Activated naive CD4-positive, alpha-beta T cell treated with anti-CD3 and anti-CD28 coated beads, Interleukin-2, amount 50 U/mL, for 72 hours (primary cell): Measurements from ENCODE around the gene MAP3K10. TPM values are rescaled to one million over a fixed set of nuclear protein-coding genes. Genes with fewer than 3 reads are reported as not detected.
"Not testable (repeated sequence)": the region's sequence is repeated elsewhere in the genome, so short reads cannot be mapped to it uniquely, and the experiment has no call there.

ENCODE experiments used
- ATAC-seq, 2 donors: fragments of 150-1000 bp; cut with Tn5 transposase; 2 replicates each; pipeline ENCODE4 v1.10.0; 2021; ENCODE audit warnings: mild to moderate bottlenecking in 2 of 2, moderate library complexity in 2 of 2
- DNase-seq, 2 donors: peaks; one replicate each; pipeline ENCODE4 v3.0.0; 2021 to 2022; ENCODE audit warnings: low spot score in 2 of 2
- H3K27ac Mint-ChIP-seq, 2 donors: one replicate each; pipeline ENCODE4 v1.8.0; 2022; ENCODE audit warnings: mild to moderate bottlenecking in 2 of 2, mixed read lengths in 2 of 2
- H3K36me3 Mint-ChIP-seq, 2 donors: one replicate each; pipeline ENCODE4 v1.8.0; 2022; ENCODE audit warnings: mixed read lengths in 2 of 2
- H3K9me3 Mint-ChIP-seq, 2 donors: one replicate each; pipeline ENCODE4 v1.8.0; 2022; ENCODE audit warnings: mixed read lengths in 2 of 2
- total RNA-seq, 2 donors: library from RNA; stranded (reverse); gene quantifications; one replicate each; pipeline ENCODE4 v1.2.3, GENCODE V29; 2022

MAP3K10 gene
- total RNA-seq: 10 to 100 TPM; 11.1 to 11.6 TPM

DNA sequence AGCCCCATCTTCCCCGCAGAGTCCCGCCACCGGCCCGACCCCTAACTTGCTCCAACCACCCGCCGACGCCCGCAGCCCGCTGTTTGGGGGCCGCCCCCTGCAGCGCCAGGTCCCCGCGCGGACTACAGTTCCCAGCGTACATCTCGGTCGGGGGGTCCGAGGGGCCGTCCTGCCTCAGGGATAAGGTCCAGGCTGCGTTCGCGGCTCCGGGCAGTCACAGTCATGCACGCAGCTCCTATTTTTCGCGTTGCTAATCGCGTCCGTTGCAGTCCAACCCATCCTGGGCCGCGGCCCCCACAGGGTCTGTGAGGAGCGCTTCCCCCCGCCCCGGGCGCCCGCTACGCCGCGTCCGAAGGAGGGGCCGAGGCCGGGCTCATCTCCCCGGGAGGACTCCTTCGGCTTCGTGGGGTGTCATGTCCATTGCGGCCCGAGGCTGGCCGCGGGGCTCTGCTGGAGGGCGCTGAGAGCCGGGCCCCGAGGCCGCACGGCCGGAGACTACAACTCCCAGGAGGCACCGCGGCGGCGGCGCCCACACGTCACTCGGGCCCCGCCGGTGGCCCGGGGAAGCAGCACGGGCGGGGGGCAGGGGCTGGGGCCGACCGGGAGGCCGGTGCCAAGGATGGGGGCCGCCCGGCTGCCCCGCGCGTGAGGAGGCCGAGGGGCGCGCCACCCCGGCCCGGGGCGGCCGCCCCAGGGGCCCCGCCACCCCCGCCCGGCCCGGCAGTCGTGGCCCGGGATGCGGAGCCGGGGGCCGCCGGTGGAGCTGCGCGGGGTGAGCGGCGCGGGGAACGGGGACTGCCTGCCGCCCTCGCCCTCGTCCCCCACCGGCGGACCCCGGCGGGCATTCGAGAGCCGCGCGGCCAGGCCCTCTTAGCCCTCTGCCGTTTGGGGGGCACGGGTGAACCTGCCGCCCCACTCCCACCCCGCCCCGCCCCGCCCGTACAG lies at the start of gene MAP3K10:
Gene MAP3K10 (plus strand): TSS at position 536 of the 945 bp plus-strand sequence. CDS start 606 bp downstream, outside the sequence.
- no peaks in the 10 kb centered on the region for H3K36me3 Mint-ChIP-seq
- ATAC-seq (peak; percentile 80 to 90), DNase-seq (peak; percentile 77 to 82)
- H3K27ac Mint-ChIP-seq: peak within 1 kb of the TSS; percentile 92
- no peaks in the 10 kb centered on the region for H3K9me3 Mint-ChIP-seq

DNA sequence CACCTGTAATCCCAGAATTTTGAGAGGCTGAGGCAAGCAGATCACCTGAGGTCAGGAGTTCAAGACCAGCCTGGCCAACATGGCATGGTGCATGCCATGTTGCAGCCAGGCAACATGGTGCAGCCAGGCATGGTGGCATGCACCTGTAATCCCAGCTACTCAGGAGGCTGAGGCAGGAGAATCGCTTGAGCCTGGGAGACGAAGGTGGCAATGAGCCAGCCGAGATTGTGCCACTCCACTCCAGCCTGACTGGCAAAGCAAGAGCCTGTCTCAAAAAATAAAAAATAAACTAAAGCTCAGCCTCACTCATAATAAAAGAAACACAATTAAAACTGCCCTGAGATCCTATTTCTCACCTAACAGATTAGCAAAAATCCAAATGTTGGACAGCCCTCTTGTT lies 49.7 kb upstream of the MAP3K10 start:
- DNase-seq (no peak), ATAC-seq (no peak)
- Mint-ChIP-seq H3K27ac (no peak overlapping the region), H3K9me3 (no peaks in the 10 kb centered on the region), H3K36me3 (peaks cover 0 to 5% of the 10 kb centered on the region in 2 donors)

DNA sequence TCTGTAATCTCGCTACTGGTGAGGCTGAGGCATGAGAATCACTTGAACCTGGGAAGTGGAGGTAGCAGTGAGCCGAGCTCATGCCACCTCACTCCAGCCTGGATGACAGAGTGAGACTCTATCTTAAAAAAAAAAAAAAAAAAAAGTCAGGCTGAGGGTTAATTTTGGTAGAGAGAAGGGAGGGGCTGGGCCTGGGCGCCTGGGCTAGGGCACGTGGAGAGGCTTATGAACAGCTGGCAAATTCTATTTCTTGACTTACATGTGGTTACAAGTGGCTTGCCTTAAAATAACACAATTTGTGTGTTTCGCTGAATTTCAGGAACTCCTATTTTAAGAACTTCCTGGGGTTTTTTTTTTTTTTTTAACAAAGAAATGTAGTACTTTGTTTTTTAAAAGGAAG lies 47.6 kb upstream of the MAP3K10 start:
- DNase-seq (no peak), ATAC-seq (peak; percentile 53 to 59)
- peaks cover 0 to 5% of the 10 kb centered on the region in 2 donors for H3K36me3 Mint-ChIP-seq
- H3K27ac Mint-ChIP-seq: peak overlapping the region; percentile 66 to 87
- H3K9me3 Mint-ChIP-seq: no peaks in the 10 kb centered on the region

DNA sequence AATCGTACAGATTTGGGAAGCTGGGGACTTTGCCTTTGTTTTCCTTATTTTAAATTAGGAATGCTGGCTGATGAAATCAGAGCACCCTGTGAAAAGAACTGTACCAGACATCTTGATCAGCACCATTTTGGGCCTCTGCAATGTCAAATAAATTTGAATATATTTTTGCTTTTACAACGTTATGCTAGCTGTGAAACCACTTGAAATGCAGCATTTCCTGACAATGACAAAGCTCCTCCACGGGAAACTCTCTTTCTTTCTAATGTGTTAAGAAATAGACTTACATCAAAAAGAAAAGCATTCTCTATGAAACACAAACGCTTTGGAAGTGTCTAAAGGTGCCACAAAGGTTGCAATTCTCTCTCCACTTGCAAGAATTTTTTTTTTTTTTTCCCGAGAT lies 47.1 kb upstream of the MAP3K10 start:
- Mint-ChIP-seq H3K9me3 (no peaks in the 10 kb centered on the region), H3K36me3 (peaks cover 0 to 5% of the 10 kb centered on the region in 2 donors), H3K27ac (peak overlapping the region; percentile 60 to 87)
- ATAC-seq (peak; percentile 71 to 82), DNase-seq (peak in 1 of 2 donors; percentile 25)

DNA sequence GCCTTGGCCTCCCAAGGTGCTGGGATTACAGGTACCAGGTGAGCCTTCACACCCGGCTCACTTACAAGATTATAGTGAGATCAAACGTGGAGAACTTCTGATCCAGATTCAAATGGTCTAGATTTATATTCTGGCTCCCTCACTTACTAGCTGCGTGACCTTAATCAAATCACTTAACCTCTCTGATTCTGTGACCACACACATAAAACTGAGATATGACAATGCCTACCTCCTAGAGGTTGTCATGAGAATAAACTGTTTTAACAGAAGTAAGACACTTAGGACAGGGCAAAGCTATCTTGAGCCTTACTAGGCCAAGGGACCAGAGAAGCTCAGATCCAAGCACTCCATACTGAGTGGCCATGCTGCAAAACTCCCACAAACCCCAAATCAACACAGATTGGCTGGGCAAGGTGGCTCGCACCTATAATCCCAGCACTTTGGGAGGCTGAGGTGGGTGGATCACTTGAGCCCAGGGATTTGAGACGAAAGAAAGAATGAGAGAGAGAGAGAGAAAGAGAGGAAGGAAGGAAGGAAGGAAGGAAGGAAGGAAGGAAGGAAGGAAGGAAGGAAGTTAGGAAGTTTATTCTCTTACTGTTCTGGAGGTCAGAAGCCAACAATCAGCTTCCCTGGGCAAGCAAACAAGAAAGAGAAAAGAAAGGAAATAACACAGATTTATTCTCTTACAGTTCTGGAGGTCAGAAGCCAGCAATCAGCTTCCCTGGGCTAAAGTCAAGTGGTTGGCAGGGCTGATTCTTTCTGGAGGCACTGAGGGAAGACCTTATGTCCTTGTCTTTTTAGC lies 46.1 kb upstream of the MAP3K10 start:
- ATAC-seq (peak in 1 of 2 donors; percentile 31), DNase-seq (no peak)
- Mint-ChIP-seq H3K9me3 (no peaks in the 10 kb centered on the region), H3K27ac (peak overlapping the region; percentile 77 to 87), H3K36me3 (peaks cover 0 to 5% of the 10 kb centered on the region in 2 donors)

DNA sequence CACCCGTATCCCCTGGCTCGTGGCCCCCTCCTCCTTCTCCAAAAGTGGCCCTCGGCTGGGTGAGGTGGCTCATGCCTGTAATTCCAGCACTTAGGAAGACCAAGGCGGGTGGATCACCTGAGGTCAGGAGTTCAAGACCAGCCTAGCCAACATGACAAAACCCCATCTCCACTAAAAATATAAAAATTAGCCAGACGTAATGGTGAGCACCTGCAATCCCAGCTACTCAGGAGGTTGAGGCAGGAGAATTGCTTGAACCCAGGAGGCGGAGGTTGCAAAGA lies 45.5 kb upstream of the MAP3K10 start:
- ATAC-seq, DNase-seq, H3K36me3 Mint-ChIP-seq, H3K27ac Mint-ChIP-seq, H3K9me3 Mint-ChIP-seq: not testable (repeated sequence)

DNA sequence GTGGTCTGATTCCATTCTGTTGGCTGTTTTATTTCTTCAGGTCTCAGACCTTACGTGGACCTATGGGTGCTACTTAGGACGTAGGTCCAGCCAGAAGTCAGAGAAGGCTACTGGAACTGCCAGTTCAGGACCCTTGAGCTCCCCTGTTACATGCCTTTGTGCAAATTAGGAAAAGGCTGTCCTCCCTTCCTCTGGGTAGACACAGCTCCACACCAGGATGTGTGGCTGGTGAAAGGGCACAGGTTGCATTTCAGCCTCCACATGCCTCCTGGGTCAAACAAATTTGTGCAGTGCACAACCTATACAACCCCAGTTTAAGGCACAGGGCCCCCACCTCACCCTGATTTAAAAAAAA lies 43.9 kb upstream of the MAP3K10 start:
- DNase-seq (no peak), ATAC-seq (no peak)
- H3K36me3 Mint-ChIP-seq: peaks cover 0 to 5% of the 10 kb centered on the region in 2 donors
- H3K27ac Mint-ChIP-seq: peak overlapping the region in 1 of 2 donors; percentile 67
- no peaks in the 10 kb centered on the region for H3K9me3 Mint-ChIP-seq

DNA sequence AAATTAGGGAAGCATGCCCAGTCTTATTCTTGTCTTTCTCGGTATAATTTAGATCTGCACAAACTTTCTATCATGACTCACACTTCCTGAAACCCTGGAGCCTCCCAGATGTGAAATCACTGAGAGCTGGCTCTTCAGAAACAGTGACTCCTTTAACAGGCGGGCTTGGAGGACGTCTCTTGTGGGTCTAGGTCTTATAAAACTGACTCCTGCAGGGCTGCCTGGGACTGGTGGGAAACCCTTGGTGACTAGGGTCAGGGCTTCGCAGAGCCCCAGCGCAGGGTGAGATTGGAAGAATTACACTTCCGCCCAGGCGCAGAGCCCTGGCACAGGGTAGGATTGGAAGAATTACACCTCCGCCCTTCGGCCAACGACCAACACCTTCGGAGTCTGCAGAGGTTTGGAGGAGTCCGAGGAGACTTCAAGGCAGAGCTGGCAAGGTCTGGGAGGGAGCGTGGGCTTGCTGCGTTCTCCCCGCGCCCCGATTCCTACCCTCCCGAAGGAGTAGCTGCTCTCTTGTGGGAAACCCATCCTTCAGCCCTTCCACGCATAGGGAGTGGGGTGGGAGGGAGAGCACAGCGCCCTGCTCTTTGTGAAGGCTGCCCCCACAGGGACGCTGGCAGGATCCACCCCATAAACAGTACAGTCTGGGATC lies 43.4 kb upstream of the MAP3K10 start:
- DNase-seq (peak in 1 of 2 donors; percentile 27), ATAC-seq (peak; percentile 58 to 61)
- Mint-ChIP-seq H3K27ac (peak overlapping the region in 1 of 2 donors; percentile 67), H3K36me3 (peaks cover 0 to 5% of the 10 kb centered on the region in 2 donors), H3K9me3 (no peaks in the 10 kb centered on the region)

DNA sequence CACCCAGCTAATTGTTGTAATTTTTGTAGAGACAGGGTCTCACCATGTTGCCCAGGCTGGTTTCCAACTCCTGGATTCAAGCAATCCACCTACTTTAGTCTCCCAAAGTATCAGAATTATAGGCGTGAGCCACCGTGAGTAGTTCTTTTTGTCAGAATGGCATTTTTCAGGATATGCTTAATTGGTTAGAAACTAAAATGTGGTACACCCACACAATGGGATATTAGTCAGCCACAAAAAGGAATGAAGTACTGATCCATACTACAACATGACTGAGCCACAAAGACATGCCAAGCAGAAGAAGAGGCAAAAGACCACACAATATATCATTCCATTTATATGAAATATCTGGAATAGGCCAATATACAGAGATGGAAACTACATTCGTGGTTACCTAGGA lies 41.7 kb upstream of the MAP3K10 start:
- no peak overlapping the region for H3K27ac Mint-ChIP-seq
- H3K9me3 Mint-ChIP-seq: no peaks in the 10 kb centered on the region
- peak; percentile 15 to 43 for ATAC-seq
- H3K36me3 Mint-ChIP-seq: peaks cover 0 to 5% of the 10 kb centered on the region in 2 donors
- no peak for DNase-seq

DNA sequence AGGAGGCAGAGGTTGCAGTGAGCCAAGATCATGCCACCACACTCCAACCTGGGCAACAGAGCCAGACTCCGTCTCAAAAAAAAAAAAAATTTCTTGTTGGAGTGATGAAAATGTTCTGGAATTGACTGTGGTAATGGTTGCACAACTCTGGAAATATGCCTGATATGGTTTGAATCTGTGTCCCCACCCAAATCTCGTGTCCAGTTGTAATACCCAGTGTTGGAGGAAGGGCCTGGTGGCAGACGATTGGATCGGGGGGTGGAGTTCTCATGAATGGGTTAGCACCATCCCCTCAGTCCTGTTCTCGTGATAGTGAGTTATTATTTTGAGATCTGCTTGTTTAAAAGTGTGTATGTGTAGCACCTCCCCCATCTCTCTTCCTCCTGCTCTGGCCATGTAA lies 41.1 kb upstream of the MAP3K10 start:
- no peak for ATAC-seq
- no peaks in the 10 kb centered on the region for H3K9me3 Mint-ChIP-seq
- peaks cover 0 to 2% of the 10 kb centered on the region in 2 donors for H3K36me3 Mint-ChIP-seq
- no peak for DNase-seq
- H3K27ac Mint-ChIP-seq: no peak overlapping the region

DNA sequence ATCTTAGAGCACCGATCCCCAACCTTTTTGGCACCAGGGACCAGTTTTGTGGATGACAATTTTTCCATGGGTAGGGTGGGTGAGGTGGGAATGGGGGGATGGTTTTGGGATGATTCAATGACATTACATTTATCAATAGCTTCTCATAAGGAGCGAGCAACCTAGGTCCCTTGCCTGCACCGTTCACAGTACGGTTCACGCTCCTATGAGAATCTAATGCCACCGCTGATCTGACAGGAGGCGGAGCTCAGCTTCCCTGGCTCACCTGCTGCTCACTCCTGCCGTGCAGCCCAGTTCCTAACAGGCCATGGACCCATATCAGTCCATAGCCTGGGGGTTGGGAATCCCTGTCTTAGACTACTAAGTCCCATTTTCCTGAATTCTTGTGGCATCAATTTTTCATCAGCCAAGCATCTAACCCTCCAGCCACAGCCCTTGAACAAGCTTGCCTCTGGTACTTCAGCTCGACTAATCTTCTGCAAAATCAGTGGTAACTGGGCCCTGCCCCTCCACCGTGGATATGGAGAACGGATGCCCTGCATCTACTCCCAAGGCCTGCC lies 37.0 kb upstream of the MAP3K10 start:
- DNase-seq: no peak
- H3K36me3 Mint-ChIP-seq: no peaks in the 10 kb centered on the region
- ATAC-seq: no peak
- H3K9me3 Mint-ChIP-seq: no peaks in the 10 kb centered on the region
- no peak overlapping the region for H3K27ac Mint-ChIP-seq

DNA sequence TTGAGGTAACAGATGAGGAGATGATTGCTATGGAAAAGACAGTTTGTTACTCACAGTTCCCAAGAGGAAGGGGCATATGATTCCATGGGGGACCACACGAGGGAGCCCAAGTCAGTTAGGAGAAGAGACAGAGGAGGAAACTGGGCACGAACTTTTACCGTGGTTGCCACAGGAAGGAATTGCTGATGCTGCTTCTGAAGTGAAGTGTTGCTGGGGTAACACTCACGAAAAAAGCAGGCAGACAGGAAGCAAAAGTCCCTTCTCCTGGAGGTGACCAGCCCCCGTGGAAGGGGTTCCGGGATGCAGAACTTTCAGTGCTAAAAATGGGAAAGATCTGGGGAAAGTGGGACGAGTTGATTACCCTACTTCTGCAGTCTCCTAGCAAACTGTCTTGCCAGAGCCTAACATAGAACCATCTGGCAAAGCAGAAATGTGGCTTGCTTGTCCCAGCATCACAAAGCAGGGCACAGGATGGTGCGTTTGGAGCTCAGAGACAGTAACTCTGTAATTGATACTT lies 35.4 kb upstream of the MAP3K10 start:
- Mint-ChIP-seq H3K36me3 (no peaks in the 10 kb centered on the region), H3K9me3 (no peaks in the 10 kb centered on the region), H3K27ac (no peak overlapping the region)
- no peak for ATAC-seq
- DNase-seq: no peak

DNA sequence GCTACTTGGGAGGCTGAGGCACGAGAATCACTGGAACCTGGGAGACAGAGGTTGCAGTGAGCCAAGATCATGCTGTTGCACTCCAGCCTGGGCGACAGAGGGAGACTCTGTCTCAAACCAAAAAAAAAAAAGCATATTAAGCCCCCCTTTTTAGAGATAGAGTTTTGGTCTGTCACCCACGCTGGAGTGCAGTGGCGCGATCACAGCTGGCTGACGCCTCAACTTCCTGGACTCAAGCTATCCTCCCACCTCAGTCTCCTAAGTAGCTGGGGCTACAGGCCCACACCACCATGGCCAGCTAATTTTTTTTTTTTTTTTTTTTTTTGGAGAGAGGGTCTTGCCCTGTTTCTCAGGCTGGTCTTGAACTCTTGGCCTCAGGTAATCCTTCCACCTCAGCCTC lies 34.2 kb upstream of the MAP3K10 start:
- H3K9me3 Mint-ChIP-seq: no peaks in the 10 kb centered on the region
- no peaks in the 10 kb centered on the region for H3K36me3 Mint-ChIP-seq
- ATAC-seq: no peak
- DNase-seq: no peak
- no peak overlapping the region for H3K27ac Mint-ChIP-seq

DNA sequence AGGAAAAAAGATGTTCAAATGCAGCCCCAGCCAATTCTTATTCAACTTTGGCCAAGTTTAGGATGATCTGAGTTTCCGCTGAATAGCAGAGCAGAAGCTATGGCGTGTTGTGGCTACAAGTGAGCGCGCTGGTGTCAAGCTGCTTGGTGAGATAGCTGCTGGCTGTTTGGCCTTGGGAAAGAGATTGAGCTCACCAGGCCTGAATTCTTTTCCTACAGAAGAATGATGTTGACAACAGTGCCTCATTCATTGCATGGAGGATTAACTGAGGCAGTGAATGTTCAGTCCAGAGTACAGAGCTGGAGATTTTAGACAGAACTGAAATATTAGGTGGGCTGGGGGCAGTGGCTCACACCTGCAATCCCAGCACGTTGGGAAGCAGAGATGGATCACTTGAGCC lies 31.5 kb upstream of the MAP3K10 start:
- ATAC-seq (no peak), DNase-seq (no peak)
- Mint-ChIP-seq H3K9me3 (no peaks in the 10 kb centered on the region), H3K36me3 (no peaks in the 10 kb centered on the region), H3K27ac (no peak overlapping the region)

DNA sequence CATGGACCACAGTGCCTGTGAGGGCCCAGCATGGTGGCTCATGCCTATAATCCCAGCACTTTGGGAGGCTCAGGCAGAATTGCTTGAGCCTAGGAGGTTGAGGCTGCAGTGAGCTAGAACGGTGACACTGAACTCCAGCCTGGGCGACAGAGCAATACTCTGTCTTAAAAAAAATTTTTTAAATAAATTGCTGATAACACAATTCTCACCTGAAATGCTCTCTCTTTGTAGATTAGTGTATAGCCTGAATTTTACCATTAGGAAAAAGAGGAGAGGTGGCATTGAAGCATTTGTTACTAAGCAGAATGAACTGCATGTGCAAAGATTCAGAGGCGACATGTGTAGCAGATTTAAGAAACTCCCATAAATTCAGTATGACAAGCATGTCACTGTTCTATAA lies 29.1 kb upstream of the MAP3K10 start:
- H3K36me3 Mint-ChIP-seq: no peaks in the 10 kb centered on the region
- DNase-seq (no peak), ATAC-seq (no peak)
- H3K9me3 Mint-ChIP-seq: no peaks in the 10 kb centered on the region
- peak overlapping the region in 1 of 2 donors; percentile 19 for H3K27ac Mint-ChIP-seq

DNA sequence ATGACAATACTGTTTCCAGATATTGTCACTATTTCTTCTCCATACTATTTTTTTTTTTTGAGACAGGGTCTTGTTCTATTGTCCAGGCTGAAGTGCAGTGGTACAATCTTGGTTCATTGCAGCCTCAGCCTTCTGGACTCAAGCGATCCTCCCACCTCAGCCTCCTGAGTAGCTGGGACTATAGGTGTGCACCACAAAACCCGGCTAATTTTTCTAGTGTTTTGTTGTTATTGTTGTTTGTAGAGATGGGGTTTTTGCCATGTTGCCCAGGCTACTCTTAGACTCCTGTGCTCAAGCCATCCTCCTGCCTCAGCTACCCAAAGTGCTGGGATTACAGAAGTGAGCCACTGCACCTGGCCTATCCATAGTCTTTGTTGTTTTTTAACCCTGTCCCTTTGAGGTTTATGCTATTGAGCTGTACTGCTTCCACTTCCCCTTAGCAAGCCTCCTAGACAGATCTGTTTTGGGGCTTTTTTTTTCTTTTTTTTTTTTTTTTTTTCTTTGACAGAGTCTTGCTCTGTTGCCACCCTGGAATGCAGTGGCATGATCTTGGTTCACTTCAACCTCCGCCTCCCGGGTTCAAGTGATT lies 27.6 kb upstream of the MAP3K10 start:
- no peaks in the 10 kb centered on the region for H3K9me3 Mint-ChIP-seq
- H3K27ac Mint-ChIP-seq: peak overlapping the region in 1 of 2 donors; percentile 89
- ATAC-seq: peak in 1 of 2 donors; percentile 40
- H3K36me3 Mint-ChIP-seq: no peaks in the 10 kb centered on the region
- DNase-seq: no peak
